ENCODE measurements around the gene FADS6.

GRCh38 chr17:74904687-74905409, 11.4 kb upstream of the FADS6 start:
- TF ChIP-seq POLR2A (IDR thresholded peaks at IDR 0.05; ENCODE audit: extremely low read depth, insufficient read length): no peak
- no peak for TF ChIP-seq CTCF (IDR thresholded peaks at IDR 0.05; ENCODE audit: low read depth, low read length)

All from NB4 (cell line).